Peyer's patch (tissue), 4 donors: ENCODE measurements around the gene CUEDC2.
A peak's percentile ranks its signal among the peaks of the same experiment; 100 is the strongest.

Source experiments
- POLR2A ChIP-seq, 2 donors: fragments of 450-650 bp; IDR thresholded peaks; one replicate each; pipeline ENCODE4 v1.5.1; 2017; ENCODE audit warnings: antibody characterized with exemption in 2 of 2, mild to moderate bottlenecking in 2 of 2, moderate library complexity in 2 of 2
- TF ChIP-seq, protein P1 (sequence below), 6 experiments: fragments of 450-650 bp in 4 of 6; fragments of 200-600 bp in 2 of 6; sonication (generic) in 1 of 6; IDR thresholded peaks; one replicate each; pipeline ENCODE4 v1.5.1; 2017 to 2019; ENCODE audit warnings: antibody characterized with exemption in 6 of 6, mild to moderate bottlenecking in 3 of 6, moderate library complexity in 1 of 6

DNA sequence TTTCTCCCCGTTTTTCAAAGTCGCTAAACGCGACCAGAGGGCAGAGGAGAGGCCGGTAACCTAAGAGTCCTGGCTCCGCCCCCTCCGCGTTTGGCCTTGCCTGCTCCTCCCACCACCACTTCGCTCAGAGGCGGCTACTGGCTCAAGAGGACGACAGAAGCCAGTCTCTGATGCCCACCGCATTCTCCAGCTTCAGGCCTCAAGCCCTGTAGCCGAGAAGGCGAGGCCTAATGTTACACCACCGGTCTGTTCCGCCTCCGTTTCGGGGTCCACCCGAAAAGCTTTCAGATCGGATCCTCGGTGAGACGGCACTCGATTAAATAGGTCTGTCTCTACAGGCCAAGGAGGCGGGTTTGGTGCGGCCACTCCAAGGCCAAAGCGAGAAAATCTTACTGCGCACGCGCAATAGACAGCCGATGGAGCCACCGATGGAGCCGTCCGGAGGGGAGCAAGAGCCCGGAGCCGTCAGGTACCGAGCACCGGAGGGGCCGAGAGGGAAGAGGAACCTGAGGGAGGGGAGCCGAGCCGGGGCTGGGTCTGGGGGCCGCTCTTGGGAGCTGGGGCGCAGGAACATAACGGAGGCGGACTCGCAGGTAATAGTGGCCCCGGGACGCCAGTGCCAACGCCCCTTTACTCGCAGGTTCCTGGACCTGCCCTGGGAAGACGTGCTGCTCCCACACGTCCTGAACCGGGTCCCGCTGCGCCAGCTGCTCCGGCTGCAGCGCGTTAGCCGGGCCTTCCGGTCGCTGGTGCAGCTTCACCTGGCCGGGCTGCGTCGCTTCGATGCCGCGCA, 11.5 kb downstream of the CUEDC2 start, which contains the start of gene FBXL15:
- TF ChIP-seq, protein P1, sequence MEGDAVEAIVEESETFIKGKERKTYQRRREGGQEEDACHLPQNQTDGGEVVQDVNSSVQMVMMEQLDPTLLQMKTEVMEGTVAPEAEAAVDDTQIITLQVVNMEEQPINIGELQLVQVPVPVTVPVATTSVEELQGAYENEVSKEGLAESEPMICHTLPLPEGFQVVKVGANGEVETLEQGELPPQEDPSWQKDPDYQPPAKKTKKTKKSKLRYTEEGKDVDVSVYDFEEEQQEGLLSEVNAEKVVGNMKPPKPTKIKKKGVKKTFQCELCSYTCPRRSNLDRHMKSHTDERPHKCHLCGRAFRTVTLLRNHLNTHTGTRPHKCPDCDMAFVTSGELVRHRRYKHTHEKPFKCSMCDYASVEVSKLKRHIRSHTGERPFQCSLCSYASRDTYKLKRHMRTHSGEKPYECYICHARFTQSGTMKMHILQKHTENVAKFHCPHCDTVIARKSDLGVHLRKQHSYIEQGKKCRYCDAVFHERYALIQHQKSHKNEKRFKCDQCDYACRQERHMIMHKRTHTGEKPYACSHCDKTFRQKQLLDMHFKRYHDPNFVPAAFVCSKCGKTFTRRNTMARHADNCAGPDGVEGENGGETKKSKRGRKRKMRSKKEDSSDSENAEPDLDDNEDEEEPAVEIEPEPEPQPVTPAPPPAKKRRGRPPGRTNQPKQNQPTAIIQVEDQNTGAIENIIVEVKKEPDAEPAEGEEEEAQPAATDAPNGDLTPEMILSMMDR (IDR thresholded peaks at IDR 0.05) = peak in 2 of 6 experiments; percentile 15 to 47
- peak; percentile 36 to 48 for TF ChIP-seq POLR2A (IDR thresholded peaks at IDR 0.05)
